ENCODE data around the gene SLC24A3. TPM values are rescaled to one million over a fixed set of nuclear protein-coding genes. Genes with fewer than 3 reads are reported as not detected.

SLC24A3 gene
- total and polyA plus RNA-seq, 12 donors = 0.21 to 2.6 (median 0.84) TPM

GRCh38 chr20:19275630-19276071 is 63.2 kb downstream of the SLC24A3 start:
- intact Hi-C loops (cut with DNase I) = loop anchor here in 2 of 10 donors (2.0 to 10.0 kb wide), 2 partner anchors 63 to 99 kb away; partner anchors contain the start of gene SLC24A3 (in 1 of the 2)
- H3K27ac ChIP-seq = peak overlapping the region in 9 of 10 donors; percentile 25 to 65 (median 42)

GRCh38 chr20:19277381-19277780 is 64.9 kb downstream of the SLC24A3 start:
- ATAC-seq (no peak), DNase-seq (no peak)
- Histone ChIP-seq H3K27ac (peak overlapping the region in 1 of 10 donors; percentile 5), H3K36me3 (no peaks in the 10 kb centered on the region), H3K9me3 (no peaks in the 10 kb centered on the region), H3K4me1 (peaks cover 4 to 24% (median 22%) of the 10 kb centered on the region in 9 donors), H3K27me3 (no peaks in the 10 kb centered on the region), H3K4me3 (no peak overlapping the region)
- no peak for TF ChIP-seq CTCF (IDR thresholded peaks at IDR 0.05)
- intact Hi-C loops (cut with DNase I) = loop anchor here in 2 of 10 donors (2.0 to 10.0 kb wide), 2 partner anchors 65 to 97 kb away; partner anchors contain the start of gene SLC24A3 (in 1 of the 2)
- 84 to 89% methylated on average over 1 of the region's 1 CpG for WGBS, 2 donors

More at GRCh38 chr20:19275630-19276071, 63.2 kb downstream of the SLC24A3 start:
- Histone ChIP-seq H3K9me3 (no peaks in the 10 kb centered on the region), H3K36me3 (no peaks in the 10 kb centered on the region), H3K4me1 (peaks cover 4 to 24% (median 22%) of the 10 kb centered on the region in 9 donors), H3K4me3 (peak overlapping the region in 2 of 10 donors; percentile 8 to 15), H3K27me3 (no peaks in the 10 kb centered on the region)
- ATAC-seq (peak; percentile 91 to 97 (median 94)), DNase-seq (peak; percentile 52 to 88)
- 5 to 8% methylated on average over 7 of the region's 7 CpGs for WGBS, 2 donors
- TF ChIP-seq CTCF (IDR thresholded peaks at IDR 0.05) = no peak

- no peak for DNase-seq
- Histone ChIP-seq H3K27me3 (no peaks in the 10 kb centered on the region), H3K4me3 (no peak overlapping the region), H3K36me3 (no peaks in the 10 kb centered on the region), H3K27ac (no peak overlapping the region), H3K9me3 (no peaks in the 10 kb centered on the region), H3K4me1 (peaks cover 0 to 15% (median 0%) of the 10 kb centered on the region in 9 donors)
- WGBS, 2 donors = 86 to 88% methylated on average over 6 of the region's 6 CpGs
- no peak for TF ChIP-seq CTCF (IDR thresholded peaks at IDR 0.05)
- ATAC-seq = no peak
- intact Hi-C loops (cut with DNase I) = no loop called here
Observed at GRCh38 chr20:19283490-19284025, 71.1 kb downstream of the SLC24A3 start.

GRCh38 chr20:19284400-19285178 is 72.1 kb downstream of the SLC24A3 start:
- DNase-seq (no peak), ATAC-seq (peak in 2 of 8 donors; percentile 46 to 48)
- no peaks in the 10 kb centered on the region for H3K9me3 ChIP-seq
- TF ChIP-seq CTCF (IDR thresholded peaks at IDR 0.05) = no peak
- intact Hi-C loops (cut with DNase I) = no loop called here
- no peak overlapping the region for H3K4me3 ChIP-seq
- no peaks in the 10 kb centered on the region for H3K36me3 ChIP-seq
- 49 to 57% methylated on average over 3 of the region's 3 CpGs for WGBS, 2 donors
- no peak overlapping the region for H3K27ac ChIP-seq
- H3K27me3 ChIP-seq = no peaks in the 10 kb centered on the region
- H3K4me1 ChIP-seq = peaks cover 0 to 15% (median 0%) of the 10 kb centered on the region in 9 donors
